Smooth muscle cell (in vitro differentiated cells): ENCODE measurements around the gene CSF1R. TPM values are rescaled to one million over a fixed set of nuclear protein-coding genes. Genes with fewer than 3 reads are reported as not detected.

Experiments
- DNase-seq: peaks from one replicate; lab custom pipeline; 2025; ENCODE audit not compliant: unreplicated experiment; lab: John Stamatoyannopoulos, UW
- H2AFZ ChIP-seq: fragments of 200-600 bp; sonication (generic); 2 replicates; pipeline ENCODE4 v1.6.0; 2016; ENCODE audit warnings: antibody characterized with exemption, low read depth, mild to moderate bottlenecking
- H3F3A ChIP-seq: fragments of 200-600 bp; sonication (generic); 2 replicates; pipeline ENCODE4 v1.6.0; 2017; ENCODE audit warnings: antibody characterized with exemption, low read depth
- H3K27ac ChIP-seq: fragments of 200-600 bp; sonication (generic); 2 replicates; pipeline ENCODE4 v1.5.1; 2016; ENCODE audit warnings: low read depth, mild to moderate bottlenecking
- H3K27me3 ChIP-seq: fragments of 200-600 bp; sonication (generic); 2 replicates; pipeline ENCODE4 v1.6.1; 2016; ENCODE audit warnings: low read depth, mild to moderate bottlenecking
- H3K36me3 ChIP-seq: fragments of 200-600 bp; sonication (generic); 2 replicates; pipeline ENCODE4 v1.5.1; 2016; ENCODE audit warnings: low read depth
- H3K4me1 ChIP-seq: fragments of 200-600 bp; sonication (generic); 2 replicates; pipeline ENCODE4 v1.5.1; 2016; ENCODE audit warnings: low read depth
- H3K4me2 ChIP-seq: fragments of 200-600 bp; sonication (generic); 2 replicates; pipeline ENCODE4 v1.6.0; 2016; ENCODE audit warnings: mild to moderate bottlenecking
- H3K4me3 ChIP-seq: fragments of 200-600 bp; sonication (generic); 2 replicates; pipeline ENCODE4 v1.5.1; 2016; ENCODE audit warnings: mild to moderate bottlenecking
- H3K79me2 ChIP-seq: fragments of 200-600 bp; sonication (generic); 2 replicates; pipeline ENCODE4 v1.6.0; 2016; ENCODE audit warnings: low read depth, mild to moderate bottlenecking
- H3K9ac ChIP-seq: fragments of 200-600 bp; sonication (generic); 2 replicates; pipeline ENCODE4 v1.6.0; 2016; ENCODE audit warnings: low read depth
- H3K9me3 ChIP-seq: fragments of 200-600 bp; sonication (generic); replicated peaks from 2 replicates; pipeline ENCODE4 v1.5.1; 2016; ENCODE audit warnings: low read depth
- H4K20me1 ChIP-seq: fragments of 200-600 bp; sonication (generic); 2 replicates; pipeline ENCODE4 v1.6.0; 2016; ENCODE audit warnings: low read depth
- CTCF ChIP-seq: fragments of 200-600 bp; sonication (generic); IDR thresholded peaks from 2 replicates; pipeline ENCODE4 v1.5.1; 2017; ENCODE audit warnings: borderline replicate concordance, mild to moderate bottlenecking, antibody characterized with exemption; ENCODE audit not compliant: insufficient read depth, poor library complexity, severe bottlenecking
- WGBS: methylation state at CpG from one replicate; pipeline ENCODE4 v1.1.7; 2016; ENCODE audit warnings: low lambda C conversion rate; 5-methylcytosine and 5-hydroxymethylcytosine counted together
- polyA plus RNA-seq: library from polyadenylated mRNA; unstranded; fragments of >200 nt; fragmentation: Nextera tagmentation; extraction: Ambion mirVana; gene quantifications from 2 replicates; pipeline ENCODE4 v1.2.1, GENCODE V29; 2016
- total RNA-seq: library from RNA; depleted of rRNA; stranded (reverse); fragments of >200 nt; gene quantifications from 2 replicates; pipeline ENCODE4 v1.2.3, GENCODE V29; 2014

The CSF1R gene
- total and polyA plus RNA-seq, 2 experiments from 2014 or later, result 2.2 to 3.9 TPM

GRCh38 chr5:150111122-150111521 lies 24.8 kb upstream of the CSF1R start:
- peak overlapping the region; percentile 87 for H3K9ac ChIP-seq
- no peaks in the 10 kb centered on the region for H3K9me3 ChIP-seq
- H3K36me3 ChIP-seq, result no peaks in the 10 kb centered on the region
- WGBS, result 38% methylated on average over 8 of the region's 8 CpGs
- H3K27me3 ChIP-seq, result no peaks in the 10 kb centered on the region
- DNase-seq, result no peak
- H4K20me1 ChIP-seq, result no peaks in the 10 kb centered on the region
- H2AFZ ChIP-seq, result no peak overlapping the region
- no peak overlapping the region for H3K4me3 ChIP-seq
- no peak for TF ChIP-seq CTCF
- peaks cover 67% of the 10 kb centered on the region for H3F3A ChIP-seq
- H3K4me1 ChIP-seq, result peaks cover 25% of the 10 kb centered on the region
- peak overlapping the region; percentile 43 for H3K4me2 ChIP-seq
- H3K79me2 ChIP-seq, result no peaks in the 10 kb centered on the region
- peak overlapping the region; percentile 98 for H3K27ac ChIP-seq

DNA sequence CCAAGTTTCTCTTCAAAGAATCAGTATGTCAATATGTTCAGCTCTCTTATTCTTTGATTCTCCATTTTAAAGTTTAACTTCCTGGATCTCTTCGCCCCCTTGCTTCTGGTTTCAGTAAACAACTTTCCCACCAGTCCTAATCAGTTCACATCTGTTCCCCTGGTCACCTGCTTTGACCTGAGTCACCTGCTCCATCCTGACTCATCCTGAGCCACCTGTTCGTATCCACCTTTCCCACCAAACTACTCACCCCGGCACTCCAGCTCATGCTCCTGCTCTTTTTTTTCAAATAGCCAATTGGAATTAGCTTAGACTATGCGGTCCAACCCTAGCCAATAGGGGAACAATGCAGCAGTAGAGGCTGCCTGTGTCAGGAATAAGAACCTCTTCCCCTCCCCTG lies 23.6 kb upstream of the CSF1R start:
- H3K9me3 ChIP-seq, result no peaks in the 10 kb centered on the region
- peaks cover 55% of the 10 kb centered on the region for H3F3A ChIP-seq
- DNase-seq, result no peak
- H3K4me2 ChIP-seq, result peak overlapping the region; percentile 26
- no peak overlapping the region for H3K9ac ChIP-seq
- H3K4me1 ChIP-seq, result peaks cover 25% of the 10 kb centered on the region
- TF ChIP-seq CTCF, result no peak
- no peaks in the 10 kb centered on the region for H4K20me1 ChIP-seq
- H3K36me3 ChIP-seq, result no peaks in the 10 kb centered on the region
- WGBS, result 68% methylated on average over 4 of the region's 4 CpGs
- no peaks in the 10 kb centered on the region for H3K27me3 ChIP-seq
- H3K79me2 ChIP-seq, result no peaks in the 10 kb centered on the region
- no peak overlapping the region for H3K4me3 ChIP-seq
- no peak overlapping the region for H2AFZ ChIP-seq
- peak overlapping the region; percentile 98 for H3K27ac ChIP-seq

DNA sequence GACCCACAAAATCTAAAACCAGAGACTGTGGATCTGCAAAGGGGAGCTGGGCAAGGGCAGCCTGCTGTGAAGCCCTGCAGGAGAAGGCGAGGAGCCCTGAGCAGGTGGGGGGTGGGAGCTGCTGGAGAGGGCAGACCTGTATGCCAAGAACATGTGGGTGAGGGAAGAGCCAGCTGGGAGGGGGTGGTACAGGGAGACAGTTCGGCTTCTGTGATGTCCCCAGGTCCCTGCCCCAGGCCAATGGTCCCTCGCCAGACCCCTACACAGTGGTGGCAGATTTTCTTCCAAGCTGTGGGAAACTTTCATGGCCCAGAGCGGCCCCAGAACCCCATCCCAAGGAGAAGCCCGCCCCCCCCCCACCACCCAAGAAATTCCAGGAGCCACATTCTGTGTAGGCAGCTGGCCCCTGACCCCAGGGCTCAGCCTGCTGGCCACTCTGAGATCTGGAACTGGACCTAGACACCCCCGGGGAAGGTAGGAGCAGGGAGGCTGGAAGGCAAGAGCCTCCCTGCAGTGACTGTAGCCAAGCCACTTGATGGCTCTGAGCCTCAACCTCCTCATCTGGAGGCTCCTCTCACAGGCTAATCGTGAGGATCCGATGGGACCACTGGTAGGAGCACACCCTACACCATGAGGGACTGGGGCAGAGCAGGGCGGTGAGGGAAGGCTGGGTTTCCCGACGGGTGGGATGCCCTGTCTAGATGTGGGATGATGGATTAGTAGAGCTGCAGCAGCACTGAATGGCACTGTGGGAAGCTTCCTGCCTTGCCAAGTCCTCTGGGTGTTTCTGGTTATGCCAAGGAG lies 22.6 kb upstream of the CSF1R start:
- H3K4me3 ChIP-seq, result no peak overlapping the region
- no peaks in the 10 kb centered on the region for H3K79me2 ChIP-seq
- no peak for DNase-seq
- H3K4me2 ChIP-seq, result no peak overlapping the region
- no peaks in the 10 kb centered on the region for H3K36me3 ChIP-seq
- TF ChIP-seq CTCF, result no peak
- H2AFZ ChIP-seq, result no peak overlapping the region
- H4K20me1 ChIP-seq, result no peaks in the 10 kb centered on the region
- H3K9ac ChIP-seq, result no peak overlapping the region
- H3K9me3 ChIP-seq, result no peaks in the 10 kb centered on the region
- H3K27ac ChIP-seq, result peak overlapping the region; percentile 98
- peaks cover 25% of the 10 kb centered on the region for H3K4me1 ChIP-seq
- H3F3A ChIP-seq, result peaks cover 46% of the 10 kb centered on the region
- no peaks in the 10 kb centered on the region for H3K27me3 ChIP-seq
- WGBS, result 86% methylated on average over 11 of the region's 11 CpGs
